ENCODE data around the gene IGSF21. TPM values are rescaled to one million over a fixed set of nuclear protein-coding genes. Genes with fewer than 3 reads are reported as not detected.

IGSF21 gene
- polyA plus RNA-seq, 3 donors: not detected

- Histone ChIP-seq H3K9me3 (replicated peaks in 1 of 2; ENCODE audit: control insufficient read depth in 1 of 2, insufficient read depth in 1 of 2, low read length in 2 of 2) (no peaks in the 10 kb centered on the region), H4K20me1 (ENCODE audit: insufficient read depth, low read length) (no peaks in the 10 kb centered on the region), H3K27me3 (ENCODE audit: control insufficient read depth in 2 of 2, insufficient read depth in 2 of 2, low read length in 2 of 2) (no peaks in the 10 kb centered on the region), H3K4me1 (ENCODE audit: control insufficient read depth in 1 of 2, insufficient read depth in 2 of 2, low read length in 2 of 2) (no peaks in the 10 kb centered on the region), H2AFZ (ENCODE audit: insufficient read depth, low read depth, low read length, poor library complexity, severe bottlenecking) (no peak overlapping the region), H3K79me2 (ENCODE audit: insufficient read depth, low read length) (no peaks in the 10 kb centered on the region), H3K9ac (ENCODE audit: insufficient read depth, low read length, poor library complexity, severe bottlenecking) (no peak overlapping the region), H3K4me2 (replicated peaks; ENCODE audit: extremely low read depth, low read length, poor library complexity, severe bottlenecking) (no peak overlapping the region), H3K4me3 (replicated peaks in 1 of 3; ENCODE audit: low read depth in 2 of 3, low read length in 3 of 3) (no peak overlapping the region), H3K36me3 (replicated peaks in 1 of 2; ENCODE audit: control insufficient read depth in 1 of 2, insufficient read depth in 2 of 2, low read length in 2 of 2) (no peaks in the 10 kb centered on the region), H3K27ac (ENCODE audit: low read depth in 1 of 2, low read length in 2 of 2) (no peak overlapping the region)
- peaks cover 0 to 4% (median 0%) of the 10 kb centered on the region in 7 donors for H3K9me3 Mint-ChIP-seq
- no peak for DNase-seq
- no peaks in the 10 kb centered on the region for H3K36me3 Mint-ChIP-seq
- no peak for TF ChIP-seq CTCF (IDR thresholded peaks at IDR 0.05)
- intact Hi-C loops (cut with micrococcal nuclease): no loop called here
- H3K4me1 Mint-ChIP-seq: no peaks in the 10 kb centered on the region
- no peak overlapping the region for H3K4me3 Mint-ChIP-seq
- H3K27me3 Mint-ChIP-seq (ENCODE audit: low read depth in 3 of 3): peaks cover 3 to 6% (median 4%) of the 10 kb centered on the region in 3 donors
- H3K27ac Mint-ChIP-seq: no peak overlapping the region
- WGBS (ENCODE audit: insufficient coverage): 81% methylated on average over 2 of the region's 6 CpGs
Measured at GRCh38 chr1:18264450-18265039, 156.9 kb downstream of the IGSF21 start.

- TF ChIP-seq CTCF (IDR thresholded peaks at IDR 0.05): no peak
- no peak overlapping the region for H3K27ac ChIP-seq (ENCODE audit: low read depth in 1 of 2, low read length in 2 of 2)
- H4K20me1 ChIP-seq (ENCODE audit: insufficient read depth, low read length): no peaks in the 10 kb centered on the region
- H3K4me2 ChIP-seq (replicated peaks; ENCODE audit: extremely low read depth, low read length, poor library complexity, severe bottlenecking): no peak overlapping the region
- H3K27me3 ChIP-seq (ENCODE audit: control insufficient read depth in 2 of 2, insufficient read depth in 2 of 2, low read length in 2 of 2): no peaks in the 10 kb centered on the region
- DNase-seq: no peak
- H3K36me3 ChIP-seq (replicated peaks in 1 of 2; ENCODE audit: control insufficient read depth in 1 of 2, insufficient read depth in 2 of 2, low read length in 2 of 2): no peaks in the 10 kb centered on the region
- no peak overlapping the region for H3K9ac ChIP-seq (ENCODE audit: insufficient read depth, low read length, poor library complexity, severe bottlenecking)
- Mint-ChIP-seq H3K4me3 (no peak overlapping the region), H3K36me3 (no peaks in the 10 kb centered on the region), H3K27me3 (ENCODE audit: low read depth in 3 of 3) (peaks cover 3 to 8% (median 6%) of the 10 kb centered on the region in 3 donors), H3K27ac (peak overlapping the region in 1 of 7 donors; percentile 56), H3K4me1 (no peaks in the 10 kb centered on the region), H3K9me3 (peaks cover 0 to 4% (median 0%) of the 10 kb centered on the region in 7 donors)
- 90% methylated on average over 8 of the region's 9 CpGs for WGBS (ENCODE audit: insufficient coverage)
- no peaks in the 10 kb centered on the region for H3K79me2 ChIP-seq (ENCODE audit: insufficient read depth, low read length)
- H3K4me3 ChIP-seq (replicated peaks in 1 of 3; ENCODE audit: low read depth in 2 of 3, low read length in 3 of 3): no peak overlapping the region
- H3K4me1 ChIP-seq (ENCODE audit: control insufficient read depth in 1 of 2, insufficient read depth in 2 of 2, low read length in 2 of 2): no peaks in the 10 kb centered on the region
- no peaks in the 10 kb centered on the region for H3K9me3 ChIP-seq (replicated peaks in 1 of 2; ENCODE audit: control insufficient read depth in 1 of 2, insufficient read depth in 1 of 2, low read length in 2 of 2)
- intact Hi-C loops (cut with micrococcal nuclease): no loop called here
- no peak overlapping the region for H2AFZ ChIP-seq (ENCODE audit: insufficient read depth, low read depth, low read length, poor library complexity, severe bottlenecking)
Measured at GRCh38 chr1:18265641-18266040, 158.0 kb downstream of the IGSF21 start.
